HTERT RPE-1 (cell line): Measurements from ENCODE around the gene PAX3.

Source experiments
- in situ Hi-C: fragments of 300-500 bp; cut with MboI; formaldehyde crosslinking; loops from 4 replicates; pipeline ENCODE4 v1.14.3; 2020; ENCODE audit warnings: low sequenced_read_pairs

Gene PAX3

DNA sequence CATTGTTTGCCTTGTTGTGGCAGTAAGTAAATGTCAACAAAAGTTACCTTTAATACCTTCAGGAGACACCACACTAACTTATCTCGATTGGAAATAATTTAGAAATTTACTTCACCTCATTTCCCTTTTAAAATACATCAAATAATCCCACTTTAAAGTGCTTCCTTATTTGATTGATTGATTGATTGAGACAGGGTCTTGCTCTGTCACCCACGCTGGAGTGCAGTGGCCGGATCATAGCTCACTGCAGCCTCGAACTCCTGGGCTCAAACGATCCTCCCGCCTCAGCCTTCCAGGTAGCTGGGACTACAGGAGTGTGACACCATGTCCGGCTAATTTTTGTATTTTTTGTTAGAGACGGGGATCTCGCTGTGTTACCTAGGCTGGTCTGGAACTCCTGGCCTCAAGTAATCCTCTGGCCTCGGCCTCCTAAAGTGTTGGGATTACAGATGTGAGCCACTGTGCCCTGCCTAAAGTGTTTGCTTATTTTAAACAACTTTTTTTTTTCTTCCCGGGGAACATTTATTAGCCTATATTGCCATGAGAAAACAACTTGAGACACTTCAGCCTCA is 12.0 kb upstream of the PAX3 start:
- in situ Hi-C loops = no loop called here

GRCh38 chr2:222309766-222310165 is 11.0 kb upstream of the PAX3 start:
- in situ Hi-C loops = no loop called here

DNA sequence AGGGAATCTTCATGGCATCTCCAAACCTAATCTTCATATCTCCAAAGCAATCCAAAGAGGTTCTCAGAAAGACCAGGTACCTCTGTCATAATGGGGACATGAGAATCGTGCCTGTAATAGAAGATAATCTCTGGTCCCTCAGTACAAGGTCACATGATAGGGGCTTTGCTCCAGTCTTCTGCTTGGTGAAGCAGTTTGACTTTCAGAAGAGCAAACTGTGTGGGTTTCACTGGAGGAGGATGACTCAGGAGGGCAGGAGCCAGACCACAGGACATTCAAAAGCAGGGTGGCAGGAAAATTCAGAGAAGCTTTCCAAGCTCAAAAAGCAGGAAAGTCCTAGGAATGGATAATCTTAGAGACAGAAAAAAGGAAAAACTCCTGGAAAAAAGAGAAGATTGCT is 10.6 kb upstream of the PAX3 start:
- in situ Hi-C loops = no loop called here

DNA sequence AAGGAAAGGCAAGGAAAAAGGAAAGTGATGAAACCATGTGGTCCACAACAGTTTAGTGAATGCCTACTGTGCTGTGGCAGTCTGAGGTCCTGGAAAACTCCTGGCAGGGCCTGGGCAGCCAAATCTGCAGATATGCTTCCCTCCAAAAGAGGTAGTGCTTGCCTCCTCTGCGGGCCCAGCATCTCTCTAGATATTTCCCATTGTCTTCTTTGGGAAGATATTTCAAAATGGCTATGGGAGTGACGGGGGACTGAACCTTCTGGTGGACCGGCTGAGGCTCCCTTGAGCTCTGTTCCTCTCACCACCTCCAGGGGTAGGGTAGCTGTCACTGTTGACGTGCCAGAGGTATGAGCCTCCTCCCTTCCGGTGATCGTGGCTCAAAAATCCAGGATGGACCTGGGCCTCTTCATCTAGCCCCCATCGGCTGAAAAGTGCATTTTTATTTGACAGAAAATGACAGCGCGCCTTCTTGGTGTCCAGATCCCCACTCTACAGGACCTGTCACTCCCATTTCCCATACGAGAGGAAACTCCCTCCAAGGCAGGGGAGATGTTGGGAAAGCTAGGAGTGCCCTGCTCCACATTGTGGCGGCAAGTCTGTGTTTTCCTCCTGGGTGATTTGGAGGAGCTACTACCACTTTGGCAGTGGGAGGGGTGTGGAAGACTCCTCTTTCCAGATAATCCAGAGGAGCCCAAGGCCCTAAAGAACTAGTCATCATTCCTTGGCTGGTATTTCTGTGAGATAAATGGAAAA is 9.4 kb upstream of the PAX3 start:
- in situ Hi-C loops = no loop called here

DNA sequence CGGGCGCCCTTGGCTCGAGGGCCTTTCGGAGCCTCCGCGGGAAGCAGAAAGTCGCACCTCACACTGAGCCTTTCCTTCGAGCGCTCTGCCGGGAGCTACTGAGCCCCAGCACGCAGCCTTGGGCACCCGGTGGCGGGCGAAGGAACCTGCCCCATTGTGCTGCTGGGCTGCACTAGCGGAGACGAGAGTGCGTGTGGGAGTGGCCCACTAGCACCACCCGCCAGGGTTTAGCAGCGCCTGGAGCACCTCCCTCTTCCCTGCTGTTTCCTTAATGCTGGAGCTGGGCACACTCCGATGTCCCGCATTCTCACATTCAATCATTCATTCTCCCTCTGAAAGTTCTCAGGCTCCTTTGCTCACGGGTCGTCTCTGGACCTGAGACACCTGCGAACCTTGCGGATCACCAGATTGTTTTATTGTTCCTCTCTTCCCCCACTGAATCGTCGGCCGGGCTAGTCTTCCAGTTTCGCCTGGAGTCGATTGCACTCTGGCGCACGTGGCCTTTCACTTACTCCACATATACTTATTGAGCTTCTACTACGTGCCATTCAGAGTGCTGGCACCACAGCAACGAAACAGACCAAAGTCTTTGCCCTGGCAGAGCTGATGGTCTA is 8.5 kb upstream of the PAX3 start:
- in situ Hi-C loops = no loop called here

DNA sequence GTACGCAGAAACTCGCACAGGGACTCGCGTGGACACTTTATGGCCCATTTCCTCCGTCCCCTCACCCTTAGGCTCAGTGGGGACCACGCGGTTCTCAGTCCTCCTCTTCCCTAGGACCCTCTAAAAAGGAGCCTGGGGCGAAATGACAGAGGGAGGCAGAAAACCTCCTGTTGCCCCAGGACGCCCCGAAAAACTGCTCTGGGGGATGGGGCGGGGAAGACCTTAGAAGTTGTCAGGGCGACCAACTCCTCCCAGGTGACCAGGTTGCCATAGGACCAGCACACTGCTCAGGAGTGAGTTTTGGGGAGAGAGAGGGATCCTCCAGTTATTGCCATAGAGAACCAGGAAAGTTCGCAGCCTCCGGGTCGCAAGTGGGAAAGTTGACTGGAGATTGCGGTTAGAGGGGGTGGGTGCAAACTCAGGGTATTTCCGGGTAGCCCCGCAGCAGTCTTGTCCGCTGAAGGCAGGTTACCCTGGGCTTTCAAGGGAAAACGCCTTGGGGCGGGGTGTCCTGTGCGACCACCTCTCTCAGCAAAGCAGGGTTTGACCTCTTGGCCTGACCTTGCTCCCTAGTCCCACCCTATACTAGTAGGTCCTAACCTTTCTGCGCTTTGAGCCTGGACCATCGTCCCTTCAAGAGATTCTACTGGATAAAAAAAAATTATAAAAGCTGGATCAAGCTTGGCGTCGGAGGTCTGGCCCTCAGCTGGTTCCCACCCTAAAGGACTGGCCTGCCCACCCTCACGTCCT is 7.8 kb upstream of the PAX3 start:
- in situ Hi-C loops = no loop called here

DNA sequence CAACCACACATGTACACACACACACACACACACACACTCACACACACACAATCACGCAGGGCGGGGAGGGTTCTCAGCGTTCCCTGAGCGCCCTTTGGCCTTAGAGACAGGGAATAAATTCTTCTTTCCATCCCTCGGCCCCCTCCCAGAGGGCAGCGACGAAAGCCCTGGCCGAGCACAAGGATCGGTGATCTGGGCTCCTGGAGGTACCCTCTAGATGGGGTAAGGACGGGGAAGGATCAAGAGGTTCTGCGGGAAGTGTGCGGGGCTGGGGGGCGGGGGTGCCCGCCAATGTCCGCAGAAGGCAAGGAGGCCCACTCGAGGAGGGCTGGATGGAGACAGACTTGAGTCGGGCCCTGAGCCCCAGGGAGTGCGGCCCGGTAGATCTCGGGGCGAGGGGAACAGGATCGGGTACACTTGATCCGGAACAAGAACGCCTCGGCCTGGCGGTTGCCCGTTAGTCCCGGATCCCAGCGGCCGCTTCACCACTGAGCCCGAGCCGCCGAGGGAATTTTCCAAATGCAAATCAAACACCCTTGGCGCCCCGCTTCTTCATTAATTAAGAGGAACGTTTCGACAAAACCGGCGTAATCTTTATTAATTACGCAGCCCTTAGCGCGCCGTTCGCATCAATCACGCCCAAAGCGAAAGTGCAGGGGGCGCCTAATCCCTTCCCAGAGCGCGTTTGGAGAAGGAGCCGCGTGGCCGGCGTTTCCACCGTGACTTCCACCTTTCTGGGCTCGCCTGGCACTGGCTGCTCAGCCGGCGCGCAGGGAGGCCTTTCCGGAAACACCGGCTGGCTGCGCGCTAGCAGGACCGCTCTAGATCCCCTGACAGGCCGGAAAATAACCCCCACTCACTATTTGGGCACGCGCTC is 7.0 kb upstream of the PAX3 start:
- in situ Hi-C loops = no loop called here

GRCh38 chr2:222304737-222305515 is 6.1 kb upstream of the PAX3 start:
- in situ Hi-C loops = no loop called here

GRCh38 chr2:222303828-222304736 is 5.3 kb upstream of the PAX3 start:
- in situ Hi-C loops = no loop called here

GRCh38 chr2:222303045-222303827 is 4.4 kb upstream of the PAX3 start:
- in situ Hi-C loops = no loop called here

DNA sequence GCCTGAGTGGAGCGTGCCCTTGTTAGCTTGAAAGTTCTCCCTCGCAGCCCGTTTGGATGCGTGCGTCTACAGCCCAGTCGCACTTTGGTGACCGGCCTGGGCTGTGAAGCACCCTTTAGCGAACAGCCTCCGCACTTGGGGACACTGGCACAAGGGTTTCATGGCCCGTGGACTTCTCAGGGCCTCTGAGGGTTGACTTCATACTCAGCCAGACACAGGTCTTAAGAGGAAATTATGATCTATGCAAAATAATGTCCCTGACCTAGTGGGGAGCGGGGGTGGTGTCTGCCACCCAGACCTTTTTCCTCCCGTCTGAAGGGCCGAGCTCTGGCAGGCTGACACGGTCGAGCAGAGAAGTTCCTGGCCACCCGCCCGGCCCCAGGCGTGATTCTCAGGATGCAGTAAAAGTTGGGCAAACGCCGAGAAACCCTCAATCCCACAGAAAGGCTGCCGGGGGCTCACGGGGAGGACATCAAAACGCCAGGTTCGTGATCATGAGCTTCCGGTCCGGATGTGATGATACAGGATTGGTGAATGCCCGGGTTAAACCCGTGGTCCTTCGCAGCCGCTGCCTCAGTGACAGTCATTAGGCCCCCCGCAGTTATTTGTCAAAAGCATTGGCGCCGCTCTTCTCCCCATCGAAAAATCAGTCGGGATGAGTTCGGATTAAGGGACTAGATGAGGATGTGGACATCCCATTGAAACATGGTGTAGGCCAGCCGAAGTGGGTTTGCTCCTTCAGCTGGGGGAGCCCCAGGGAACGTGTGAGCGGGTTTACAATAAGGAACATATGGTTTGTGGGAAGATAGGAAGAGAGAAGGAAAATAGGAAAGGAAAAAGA is 3.6 kb upstream of the PAX3 start:
- in situ Hi-C loops = no loop called here

GRCh38 chr2:222301796-222302118 is 3.0 kb upstream of the PAX3 start:
- in situ Hi-C loops = no loop called here

DNA sequence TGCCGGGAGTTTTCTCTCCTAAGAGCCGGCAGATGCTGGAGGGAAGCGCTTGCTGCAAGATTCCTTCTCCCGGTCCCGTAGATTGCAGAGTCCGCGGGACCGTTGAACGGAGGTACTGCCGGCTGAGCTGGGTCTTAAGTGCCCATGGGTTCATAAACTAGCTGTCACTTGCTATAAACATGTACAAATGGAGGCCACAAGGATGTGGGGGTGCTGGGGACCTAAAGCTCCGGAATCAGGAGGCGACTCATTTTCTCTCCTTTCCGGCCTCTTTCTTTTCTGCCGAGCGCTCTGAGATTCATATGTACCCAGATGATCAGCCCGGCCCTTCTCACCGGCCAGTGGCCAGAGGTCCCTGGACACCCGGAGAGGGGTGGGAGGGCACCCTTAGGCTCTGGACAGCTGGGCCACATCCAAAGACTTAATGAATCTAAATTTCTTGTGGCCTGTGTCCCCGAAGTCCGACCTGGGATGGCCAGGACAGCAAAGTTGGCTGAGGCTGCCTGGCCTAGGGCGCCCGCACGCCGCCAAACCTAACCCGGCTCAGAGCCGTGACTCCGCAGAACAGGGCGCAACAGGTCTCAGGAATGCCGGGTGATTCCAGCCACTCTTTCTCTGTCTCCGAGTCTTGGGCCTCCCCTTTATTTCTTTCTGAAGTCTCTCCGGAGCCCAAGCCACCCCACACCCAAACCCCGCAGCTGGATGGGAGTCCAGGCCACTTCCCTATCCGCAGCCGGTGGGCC is 2.4 kb upstream of the PAX3 start:
- in situ Hi-C loops = no loop called here

GRCh38 chr2:222300726-222301052 is 1.9 kb upstream of the PAX3 start:
- in situ Hi-C loops = no loop called here

- in situ Hi-C loops = no loop called here
Observed at GRCh38 chr2:222299906-222300725, 1.3 kb upstream of the PAX3 start.

DNA sequence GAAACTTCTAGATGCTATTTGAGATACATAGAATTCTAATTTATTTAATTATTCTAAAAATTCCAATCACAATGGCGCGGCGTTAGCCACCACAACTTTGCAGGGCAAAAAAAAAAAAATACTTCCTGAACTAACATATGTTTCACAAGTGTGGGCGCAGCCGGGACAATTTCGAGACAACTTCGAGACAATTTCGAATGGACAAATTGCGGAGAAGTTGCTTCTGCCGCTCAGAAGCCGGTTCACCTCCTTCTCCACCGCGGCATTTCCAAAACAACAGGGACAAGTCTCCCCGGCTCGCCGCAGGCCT is 842 bp downstream of the PAX3 start:
- in situ Hi-C loops = no loop called here
